SU-DHL-6 (cell line): ENCODE data around the gene ANKRD28.

Source experiments
- EZH2phosphoT487 ChIP-seq: fragments of 200-600 bp; sonication (generic), shearing (Covaris generic); conservative IDR thresholded peaks from 2 replicates; pipeline ENCODE4 v1.6.1; 2018; ENCODE audit warnings: mild to moderate bottlenecking, antibody characterized with exemption, low read length, moderate library complexity, mixed read lengths
- TF ChIP-seq, protein P1 (sequence below): fragments of 200-600 bp; sonication (generic); IDR thresholded peaks from one replicate; pipeline ENCODE4 v1.5.1; 2017; ENCODE audit warnings: antibody characterized with exemption, mild to moderate bottlenecking, low read length, moderate library complexity; ENCODE audit not compliant: insufficient read depth, poor library complexity, severe bottlenecking

DNA sequence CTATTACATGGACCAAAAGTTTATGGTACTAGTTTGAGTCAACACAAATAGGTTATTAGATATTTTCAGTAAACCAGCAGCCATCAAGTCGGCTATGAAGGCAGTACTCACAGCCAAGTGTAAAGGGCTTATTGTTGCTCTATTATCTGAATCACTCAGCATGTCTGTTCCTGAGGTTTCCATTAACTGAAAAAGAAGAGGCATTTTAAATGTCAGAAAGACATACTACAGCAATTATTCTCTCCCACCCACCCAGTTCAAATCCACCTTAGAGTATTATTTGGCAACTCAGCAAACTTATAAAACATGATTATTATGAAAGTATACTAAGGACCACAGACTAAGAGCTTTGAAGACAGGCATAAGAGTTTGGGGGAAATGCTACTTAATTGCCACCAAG, 103.2 kb downstream of the ANKRD28 start:
- TF ChIP-seq, protein P1, sequence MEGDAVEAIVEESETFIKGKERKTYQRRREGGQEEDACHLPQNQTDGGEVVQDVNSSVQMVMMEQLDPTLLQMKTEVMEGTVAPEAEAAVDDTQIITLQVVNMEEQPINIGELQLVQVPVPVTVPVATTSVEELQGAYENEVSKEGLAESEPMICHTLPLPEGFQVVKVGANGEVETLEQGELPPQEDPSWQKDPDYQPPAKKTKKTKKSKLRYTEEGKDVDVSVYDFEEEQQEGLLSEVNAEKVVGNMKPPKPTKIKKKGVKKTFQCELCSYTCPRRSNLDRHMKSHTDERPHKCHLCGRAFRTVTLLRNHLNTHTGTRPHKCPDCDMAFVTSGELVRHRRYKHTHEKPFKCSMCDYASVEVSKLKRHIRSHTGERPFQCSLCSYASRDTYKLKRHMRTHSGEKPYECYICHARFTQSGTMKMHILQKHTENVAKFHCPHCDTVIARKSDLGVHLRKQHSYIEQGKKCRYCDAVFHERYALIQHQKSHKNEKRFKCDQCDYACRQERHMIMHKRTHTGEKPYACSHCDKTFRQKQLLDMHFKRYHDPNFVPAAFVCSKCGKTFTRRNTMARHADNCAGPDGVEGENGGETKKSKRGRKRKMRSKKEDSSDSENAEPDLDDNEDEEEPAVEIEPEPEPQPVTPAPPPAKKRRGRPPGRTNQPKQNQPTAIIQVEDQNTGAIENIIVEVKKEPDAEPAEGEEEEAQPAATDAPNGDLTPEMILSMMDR: no peak
- TF ChIP-seq EZH2phosphoT487: no peak
